ENCODE measurements around the gene FMO5.
"Not testable (repeated sequence)": the region's sequence is repeated elsewhere in the genome, so short reads cannot be mapped to it uniquely, and the experiment has no call there.

FMO5 gene

DNA sequence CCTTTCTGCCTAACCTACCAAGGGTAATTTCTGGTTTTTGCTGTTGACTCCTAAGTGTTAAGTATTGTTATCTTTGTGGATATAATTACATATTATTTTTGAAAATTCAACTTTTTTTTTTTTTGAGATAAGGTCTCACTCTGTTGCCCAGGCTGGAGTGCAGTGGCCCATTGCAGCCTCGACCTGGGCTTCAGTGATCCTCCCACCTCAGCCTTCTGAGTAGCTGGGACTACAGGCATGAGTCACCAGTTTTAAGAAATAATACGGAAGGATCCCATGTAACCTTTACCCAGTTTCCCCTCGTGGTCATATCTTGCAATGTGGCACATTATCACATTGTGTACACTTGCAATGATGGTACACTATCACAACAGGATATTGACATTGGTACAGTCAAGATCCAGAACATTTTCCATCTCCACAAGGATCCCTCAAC, 20.5 kb upstream of the FMO5 start:
- TF ChIP-seq GATA1 (IDR thresholded peaks at IDR 0.05; ENCODE audit: low read depth, low read length) (no peak), POLR2A (IDR thresholded peaks at IDR 0.05; ENCODE audit: low read length) (no peak)
- peak; percentile 47 to 58 for DNase-seq

DNA sequence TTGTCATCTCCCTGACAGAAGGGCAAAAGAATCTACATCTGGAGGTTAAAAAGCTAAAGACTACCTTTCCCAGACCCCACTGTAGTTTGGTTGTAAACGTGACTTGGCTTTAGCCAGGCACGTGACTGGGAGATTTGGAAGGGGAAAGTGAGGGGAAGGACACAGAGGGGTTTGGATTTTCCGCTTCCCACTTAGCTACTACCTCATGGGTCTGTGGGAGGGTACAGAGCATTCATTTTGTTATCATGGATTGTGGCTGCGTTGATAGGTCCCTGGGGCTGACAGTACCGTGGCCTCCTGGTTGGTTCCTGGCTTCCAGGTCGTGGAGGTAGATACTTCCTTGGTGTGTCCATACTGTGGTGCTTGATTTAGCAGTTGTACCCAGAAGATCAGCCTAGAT, 20.0 kb upstream of the FMO5 start:
- DNase-seq: peak; percentile 19 to 21
- TF ChIP-seq GATA1 (IDR thresholded peaks at IDR 0.05; ENCODE audit: low read depth, low read length): no peak
- TF ChIP-seq POLR2A (IDR thresholded peaks at IDR 0.05; ENCODE audit: low read length): no peak

DNA sequence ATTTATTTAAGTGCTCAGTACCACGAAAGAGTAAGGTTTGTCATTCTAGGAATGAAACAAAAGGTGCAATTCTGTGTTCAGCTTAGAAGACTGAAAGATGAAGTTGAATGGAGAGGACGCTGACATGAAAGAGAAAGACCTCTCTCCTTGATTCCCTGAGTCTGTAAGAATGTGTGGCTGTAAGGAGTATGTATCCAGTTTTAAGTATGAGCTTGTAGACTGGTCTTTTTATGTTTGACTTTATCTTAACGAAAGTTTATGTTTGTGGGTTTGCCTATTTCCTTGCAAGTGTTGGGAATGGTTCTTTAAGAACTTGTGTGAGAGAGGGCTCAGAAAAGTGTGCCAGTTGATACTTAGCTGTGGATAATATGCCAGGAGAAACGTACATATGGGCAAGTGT, 18.7 kb upstream of the FMO5 start:
- TF ChIP-seq GATA1 (IDR thresholded peaks at IDR 0.05; ENCODE audit: low read depth, low read length): no peak
- no peak for TF ChIP-seq POLR2A (IDR thresholded peaks at IDR 0.05; ENCODE audit: low read length)
- DNase-seq: peak; percentile 31 to 57

DNA sequence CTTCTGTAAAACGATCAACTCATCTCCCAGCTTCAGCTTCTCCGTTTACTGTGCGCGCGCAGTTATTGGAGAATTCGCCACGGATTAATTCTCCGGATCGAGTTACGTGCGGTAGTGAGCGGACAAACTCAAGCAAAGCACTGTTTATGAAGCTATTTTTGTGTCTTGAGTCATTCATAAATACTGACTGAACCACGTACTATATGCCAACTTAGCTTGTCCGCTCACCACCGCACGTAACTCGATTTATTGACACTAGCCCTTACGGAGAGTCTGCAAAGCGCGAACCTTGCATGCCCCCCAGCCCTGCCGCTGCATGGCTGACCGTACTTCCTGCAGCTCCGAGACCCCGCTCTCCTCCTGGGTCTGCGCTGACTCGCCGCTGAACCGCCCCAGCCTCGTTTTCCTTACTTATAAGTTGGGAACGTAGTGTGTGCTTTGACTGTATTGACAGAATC, 18.1 kb upstream of the FMO5 start:
- DNase-seq: peak; percentile 71 to 77
- no peak for TF ChIP-seq POLR2A (IDR thresholded peaks at IDR 0.05; ENCODE audit: low read length)
- TF ChIP-seq GATA1 (IDR thresholded peaks at IDR 0.05; ENCODE audit: low read depth, low read length): no peak

DNA sequence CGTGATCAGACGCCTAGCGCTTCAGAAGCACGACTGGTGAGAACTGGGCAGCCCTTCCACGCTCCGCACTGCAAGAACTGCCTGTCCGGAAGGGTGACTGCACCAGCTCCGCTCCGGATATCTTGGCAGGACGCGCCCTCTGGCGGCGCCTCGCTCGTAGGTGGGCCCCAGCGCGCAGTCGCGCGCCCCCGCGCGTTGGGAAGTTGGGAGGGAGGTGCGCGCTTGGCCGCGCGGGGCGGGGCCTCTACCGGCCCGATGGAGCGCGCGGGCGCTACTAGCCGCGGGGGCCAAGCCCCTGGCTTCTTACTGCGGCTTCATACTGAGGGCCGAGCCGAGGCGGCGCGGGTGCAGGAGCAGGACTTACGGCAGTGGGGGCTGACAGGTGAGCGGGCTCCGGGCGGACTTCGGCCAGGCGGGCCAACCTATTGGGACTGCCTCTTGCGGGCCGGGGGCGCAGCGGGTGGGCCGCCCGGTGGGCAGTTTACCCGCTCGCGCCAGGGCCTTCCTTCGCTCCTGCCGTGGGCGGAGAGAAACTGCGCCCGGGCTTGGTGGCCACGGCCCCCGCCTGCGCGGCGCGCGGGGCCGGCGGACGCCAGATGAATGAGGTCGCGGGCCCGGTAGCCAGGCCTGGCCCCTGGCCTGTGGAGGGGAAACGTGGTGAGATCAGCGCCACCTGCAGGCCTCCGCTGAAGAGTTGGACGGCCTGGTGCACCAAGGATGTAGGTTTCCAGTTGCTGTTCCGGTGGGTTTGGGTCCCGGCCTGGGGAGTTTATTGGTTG, 17.5 kb upstream of the FMO5 start, which contains the start of gene CHD1L:
CHD1L (plus strand) TSS at position 236 of the 779 bp plus-strand sequence; CDS start at position 256, 20 bp downstream.
- TF ChIP-seq POLR2A (IDR thresholded peaks at IDR 0.05; ENCODE audit: low read length) (peak; percentile 89), GATA1 (IDR thresholded peaks at IDR 0.05; ENCODE audit: low read depth, low read length) (no peak)
- peak; percentile 96 to 97 for DNase-seq

DNA sequence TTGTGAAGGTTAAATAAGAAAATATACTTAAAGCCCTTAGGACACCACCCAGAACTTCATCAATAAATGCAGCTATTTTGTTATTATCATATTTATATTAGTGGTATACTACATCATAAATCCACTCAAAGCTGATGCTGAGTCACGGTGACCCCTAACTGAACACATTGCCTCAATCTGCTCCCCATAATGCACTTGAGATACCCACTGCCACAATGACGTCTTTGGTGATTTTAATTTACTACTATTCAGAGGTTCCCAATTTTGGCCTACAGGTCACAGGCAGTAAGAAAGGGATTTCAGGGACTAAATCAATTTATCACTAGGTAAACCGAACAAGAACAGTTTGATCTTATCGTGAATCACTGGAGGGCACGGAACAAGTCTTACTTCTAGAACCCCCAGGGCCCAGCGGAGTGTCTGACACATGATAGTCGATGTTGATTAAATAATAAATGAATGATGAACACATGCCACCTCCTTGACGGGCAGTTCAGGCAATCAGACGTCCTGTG, 16.9 kb upstream of the FMO5 start:
- TF ChIP-seq POLR2A (IDR thresholded peaks at IDR 0.05; ENCODE audit: low read length): no peak
- peak in 1 of 2 experiments; percentile 44 for DNase-seq

DNA sequence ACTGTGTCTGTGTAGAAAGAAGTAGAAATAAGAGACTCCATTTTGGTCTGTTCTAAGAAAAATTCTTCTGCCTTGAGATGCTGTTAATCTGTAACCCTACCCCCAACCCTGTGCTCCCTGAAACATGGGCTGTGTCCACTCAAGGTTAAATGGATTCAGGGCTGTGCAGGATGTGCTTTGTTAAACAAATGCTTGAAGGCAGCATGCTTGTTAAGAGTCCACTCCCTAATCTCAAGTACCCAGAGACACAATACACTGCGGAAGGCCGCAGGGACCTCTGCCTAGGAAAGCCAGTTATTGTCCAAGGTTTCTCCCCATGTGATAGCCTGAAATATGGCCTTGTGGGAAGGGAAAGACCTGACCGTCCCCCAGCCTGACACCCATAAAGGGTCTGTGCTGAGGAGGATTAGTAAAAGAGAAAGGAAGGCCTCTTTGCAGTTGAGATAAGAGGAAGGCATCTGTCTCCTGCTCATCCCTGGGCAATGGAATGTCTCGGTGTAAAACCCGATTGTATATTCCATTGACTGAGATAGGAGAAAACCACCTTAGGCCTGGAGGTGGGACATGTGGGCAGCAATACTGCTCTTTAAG, 15.1 kb upstream of the FMO5 start:
- DNase-seq: not testable (repeated sequence)

DNA sequence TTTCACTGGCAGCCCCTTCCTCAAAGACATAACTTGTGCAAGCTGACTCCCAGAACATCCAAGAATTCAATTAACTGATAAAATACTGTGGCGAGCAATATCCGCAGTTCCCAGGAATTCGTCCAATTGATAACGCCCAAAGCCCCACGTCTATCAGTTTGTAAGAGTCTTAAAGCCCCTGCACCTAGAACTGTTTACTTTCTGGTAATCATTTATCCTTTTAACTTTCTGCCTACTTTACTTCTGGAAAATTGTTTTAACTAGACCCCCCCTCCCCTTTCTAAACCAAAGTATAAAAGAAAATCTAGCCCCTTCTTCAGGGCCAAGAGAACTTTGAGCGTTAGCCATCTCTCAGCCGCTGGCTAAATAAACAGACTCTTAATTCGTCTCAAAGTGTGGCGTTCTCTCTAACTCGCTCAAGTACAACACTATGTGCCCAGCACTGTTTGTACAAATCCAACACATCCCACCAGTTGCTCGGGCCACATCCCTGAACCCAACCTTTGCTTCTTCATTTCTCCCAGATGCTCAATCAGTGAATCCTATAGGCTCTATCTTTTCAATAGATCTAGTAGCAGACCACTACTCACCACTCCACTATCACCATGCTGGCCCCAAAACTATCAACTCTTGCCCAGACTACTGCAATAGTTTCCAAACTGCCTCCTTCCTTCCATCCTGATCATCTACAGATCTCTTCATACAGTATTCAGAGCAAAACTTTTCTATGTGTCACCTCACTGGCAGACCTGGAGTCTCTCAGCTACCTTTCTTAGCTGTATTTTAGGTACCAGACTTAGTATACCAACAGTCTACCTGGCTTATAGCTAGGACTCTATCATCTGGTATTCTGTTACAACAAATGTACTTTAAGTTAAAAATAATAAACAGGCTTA, 14.0 kb upstream of the FMO5 start:
- TF ChIP-seq GATA1 (IDR thresholded peaks at IDR 0.05; ENCODE audit: low read depth, low read length) (no peak), POLR2A (IDR thresholded peaks at IDR 0.05; ENCODE audit: low read length) (no peak)
- DNase-seq: no peak

DNA sequence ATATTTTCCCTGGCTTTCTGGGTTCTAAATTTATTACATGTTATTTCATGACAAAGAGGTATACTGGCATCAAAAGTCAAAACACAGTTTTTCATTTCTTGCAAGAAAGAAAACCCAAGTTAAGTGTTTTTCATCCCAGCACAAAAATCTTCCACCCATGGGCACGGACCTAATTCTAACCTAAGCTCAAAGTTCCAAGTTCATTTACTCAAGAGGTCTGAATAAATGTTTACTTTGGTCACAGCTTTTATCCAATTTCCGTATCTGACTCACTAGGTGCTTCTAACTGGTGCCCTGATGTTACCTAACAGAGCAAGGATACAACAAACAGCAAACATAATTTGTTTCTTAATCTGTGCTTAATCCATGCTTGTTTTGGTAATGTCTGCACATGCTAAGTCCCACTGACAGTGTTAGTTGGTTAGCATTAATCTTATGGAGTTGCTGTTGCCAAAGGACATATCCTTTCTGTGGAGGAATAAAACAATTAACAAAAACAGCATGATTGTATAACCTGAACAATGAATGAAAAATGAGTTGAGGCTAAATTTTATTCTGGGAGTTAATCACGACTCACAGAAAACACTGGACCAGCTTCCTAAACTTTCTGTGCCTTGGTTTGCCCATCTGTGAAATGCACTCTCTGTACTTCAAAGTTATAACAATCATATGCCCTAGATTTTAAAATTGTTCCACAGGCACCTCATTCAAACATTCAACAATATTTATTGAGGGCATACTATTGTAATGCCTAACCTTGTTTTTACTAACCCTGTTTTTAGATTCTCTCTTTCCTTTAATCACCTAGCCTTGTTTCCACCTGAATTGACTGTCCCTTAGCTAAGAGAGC, 13.1 kb upstream of the FMO5 start:
- DNase-seq: no peak
- TF ChIP-seq GATA1 (IDR thresholded peaks at IDR 0.05; ENCODE audit: low read depth, low read length) (no peak), POLR2A (IDR thresholded peaks at IDR 0.05; ENCODE audit: low read length) (no peak)

DNA sequence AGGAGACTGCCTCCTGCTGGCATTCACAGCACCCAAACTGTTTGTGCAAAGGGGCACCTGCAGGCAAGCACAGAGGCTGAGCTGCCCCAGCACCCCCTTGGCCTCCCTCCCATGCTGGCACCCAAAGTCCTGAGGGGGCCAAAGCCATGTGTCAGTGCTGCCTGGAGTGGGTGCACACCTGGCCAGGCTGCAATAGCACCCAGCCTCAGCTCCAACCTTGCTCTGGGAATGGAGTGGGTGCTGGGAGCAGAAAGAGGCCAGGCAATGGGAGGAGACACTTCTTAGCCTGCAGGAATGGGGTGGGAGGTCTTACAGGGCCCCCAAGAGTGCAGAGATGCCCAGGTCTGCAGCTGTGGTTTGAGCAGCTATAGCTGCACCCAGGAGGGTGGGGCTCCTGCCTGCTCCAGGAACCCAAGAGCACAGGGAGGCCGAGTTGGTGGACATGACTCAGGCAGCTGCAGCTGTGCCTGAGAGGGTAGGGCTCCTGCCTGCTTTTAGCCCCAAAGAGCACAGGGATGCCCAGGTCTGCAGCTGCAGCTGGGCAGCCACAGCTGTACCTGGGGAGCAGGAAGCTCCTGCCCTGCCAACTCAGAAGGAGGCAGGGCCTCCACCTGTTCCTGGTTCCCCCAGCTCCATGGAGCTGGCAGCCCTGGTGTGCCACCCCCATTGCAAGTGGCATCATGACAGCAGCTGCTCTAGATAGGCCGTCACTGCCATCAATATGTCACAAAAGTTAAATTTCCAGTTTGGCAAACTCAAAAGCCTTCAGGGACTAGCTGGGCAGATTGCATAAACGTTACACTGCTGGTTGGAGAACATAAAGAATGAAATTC, 12.0 kb upstream of the FMO5 start:
- TF ChIP-seq GATA1 (IDR thresholded peaks at IDR 0.05; ENCODE audit: low read depth, low read length) (no peak), POLR2A (IDR thresholded peaks at IDR 0.05; ENCODE audit: low read length) (no peak)
- no peak for DNase-seq

DNA sequence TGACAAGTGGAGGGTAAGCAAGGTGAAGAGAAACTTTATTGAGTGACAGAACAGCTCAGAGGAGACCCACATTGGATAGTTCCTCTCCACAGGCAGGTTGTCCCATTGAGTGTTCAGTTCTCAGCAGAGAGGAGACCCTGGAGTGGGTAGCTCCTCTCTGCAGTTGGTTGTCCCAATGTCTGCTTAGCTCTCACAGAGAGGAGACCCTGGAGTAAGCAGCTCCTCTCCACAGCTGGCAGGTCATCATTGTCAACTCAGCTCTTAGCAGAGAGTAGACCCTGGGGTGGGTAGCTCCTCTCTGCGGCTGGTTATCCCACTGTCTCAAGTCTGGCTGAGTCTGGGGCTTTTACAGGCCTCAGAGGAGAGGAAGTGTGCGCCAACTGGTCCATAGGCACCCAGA, 11.3 kb upstream of the FMO5 start:
- TF ChIP-seq GATA1 (IDR thresholded peaks at IDR 0.05; ENCODE audit: low read depth, low read length) (no peak), POLR2A (IDR thresholded peaks at IDR 0.05; ENCODE audit: low read length) (no peak)
- DNase-seq: peak in 1 of 2 experiments; percentile 10

DNA sequence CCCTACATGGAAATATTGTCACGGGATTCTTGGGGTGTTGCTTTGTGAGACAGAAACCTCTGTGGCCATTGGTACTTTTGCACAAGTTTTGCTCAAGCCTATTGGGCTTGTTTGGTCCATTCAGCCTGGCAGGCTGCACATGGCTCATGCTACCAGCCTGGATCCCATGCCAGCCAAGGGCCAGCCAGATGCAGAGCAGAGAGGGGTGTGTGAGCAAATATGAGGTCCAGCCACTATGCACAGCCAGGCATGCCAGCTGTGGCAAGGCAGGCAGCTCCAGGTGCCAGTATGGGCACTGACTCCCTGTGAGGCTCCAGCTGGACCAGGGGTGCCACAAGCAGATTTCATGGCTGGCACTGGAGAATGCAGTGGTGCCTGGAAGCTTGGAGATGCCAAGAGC, 10.7 kb upstream of the FMO5 start:
- DNase-seq: no peak
- TF ChIP-seq POLR2A (IDR thresholded peaks at IDR 0.05; ENCODE audit: low read length) (no peak), GATA1 (IDR thresholded peaks at IDR 0.05; ENCODE audit: low read depth, low read length) (no peak)

DNA sequence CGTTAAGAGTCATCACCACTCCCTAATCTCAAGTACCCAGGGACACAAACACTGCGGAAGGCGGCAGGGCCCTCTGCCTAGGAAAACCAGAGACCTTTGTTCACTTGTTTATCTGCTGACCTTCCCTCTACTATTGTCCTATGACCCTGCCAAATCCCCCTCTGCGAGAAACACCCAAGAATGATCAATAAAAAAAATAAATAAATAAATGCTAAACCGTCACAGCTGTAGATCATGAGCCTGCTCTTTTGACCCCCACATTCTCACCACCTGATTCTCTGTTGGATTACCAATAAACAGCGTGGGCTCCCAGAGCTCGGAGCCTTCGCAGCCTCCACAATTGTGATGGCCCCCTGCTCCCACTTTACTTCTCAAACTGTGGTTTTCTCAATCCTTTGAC, 8.8 kb upstream of the FMO5 start:
- DNase-seq: not testable (repeated sequence)

DNA sequence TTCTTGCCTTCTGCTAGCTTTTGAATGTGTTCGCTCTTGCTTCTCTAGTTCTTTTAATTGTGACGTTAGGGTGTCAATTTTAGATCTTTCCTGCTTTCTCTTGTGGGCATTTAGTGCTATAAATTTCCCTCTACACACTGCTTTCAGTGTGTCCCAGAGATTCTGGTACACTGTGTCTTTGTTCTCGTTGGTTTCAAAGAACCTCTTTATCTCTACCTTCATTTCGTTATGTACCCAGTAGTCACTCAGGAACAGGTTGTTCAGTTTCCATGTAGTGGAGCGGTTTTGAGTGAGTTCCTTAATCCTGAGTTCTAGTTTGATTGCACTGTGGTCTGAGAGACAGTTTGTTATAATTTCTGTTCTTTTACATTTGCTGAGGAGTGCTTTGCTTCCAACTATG, 5.9 kb upstream of the FMO5 start:
- DNase-seq: not testable (repeated sequence)

Data from erythroblast (primary cell).